ENCODE results near the gene INMT.

- TF ChIP-seq POLR2AphosphoS5 (IDR thresholded peaks at IDR 0.05; ENCODE audit: insufficient read depth in 1 of 2, low read depth in 1 of 2) (no peak), CTCF (IDR thresholded peaks at IDR 0.05) (no peak)
Observed at GRCh38 chr7:30779574-30779973, 27.6 kb downstream of the INMT start.
